HL-60 (cell line): ENCODE measurements around the gene YY1.
"Not testable (repeated sequence)": the region's sequence is repeated elsewhere in the genome, so short reads cannot be mapped to it uniquely, and the experiment has no call there.

Experiments used
- DNase-seq, 2 experiments: peaks; one replicate each; pipeline ENCODE4 v3.0.0-alpha.2; 2010 to 2020; ENCODE audit warnings: low read depth in 1 of 2, low spot score in 1 of 2
- H3K27ac ChIP-seq: fragments of 250-450 bp; sonication (Bioruptor Pico); replicated peaks from 2 replicates; pipeline ENCODE4 v1.5.1; 2020; ENCODE audit warnings: mild to moderate bottlenecking, moderate library complexity
- H3K27me3 ChIP-seq: fragments of 250-450 bp; sonication (Bioruptor Pico); 2 replicates; pipeline ENCODE4 v1.5.1; 2021; ENCODE audit warnings: mild to moderate bottlenecking, moderate library complexity; ENCODE audit not compliant: insufficient read depth, poor library complexity, severe bottlenecking
- H3K4me3 ChIP-seq: replicated peaks from 2 replicates; pipeline ENCODE4 v1.5.1; 2011; ENCODE audit warnings: mild to moderate bottlenecking, control low read depth, low read length; ENCODE audit not compliant: insufficient read depth
- GABPA ChIP-seq: IDR thresholded peaks from 2 replicates; pipeline ENCODE4 v1.6.1; 2012; ENCODE audit warnings: low read depth
- POLR2AphosphoS5 ChIP-seq: IDR thresholded peaks from 2 replicates; pipeline ENCODE4 v1.6.1; 2012; ENCODE audit warnings: low read depth
- SPI1 ChIP-seq: IDR thresholded peaks from 2 replicates; pipeline ENCODE4 v1.6.1; 2012; ENCODE audit warnings: low read depth, mild to moderate bottlenecking, borderline replicate concordance
- TF ChIP-seq, protein P1 (sequence below): IDR thresholded peaks from 2 replicates; pipeline ENCODE4 v1.6.1; 2012; ENCODE audit warnings: low read depth; ENCODE audit not compliant: insufficient replicate concordance
- TF ChIP-seq, protein P2 (sequence below): IDR thresholded peaks from one replicate; pipeline ENCODE4 v1.5.1; 2011; ENCODE audit warnings: low read length, control low read depth, inconsistent platforms; ENCODE audit not compliant: insufficient read depth

Gene YY1

DNA sequence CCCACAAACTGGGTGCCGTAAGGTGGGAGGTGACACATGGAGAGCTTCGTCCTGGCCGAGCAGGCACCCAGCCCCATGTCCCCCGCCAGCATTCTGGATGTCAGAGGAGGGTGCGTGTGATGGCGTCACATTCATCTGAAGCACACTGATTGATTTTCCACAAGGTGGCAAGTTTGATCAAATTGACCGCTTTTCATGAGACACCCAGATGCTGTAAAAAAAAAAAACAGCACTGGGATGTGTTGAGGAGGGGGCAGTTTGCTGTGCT is 43.1 kb downstream of the YY1 start:
- H3K4me3 ChIP-seq: no peak overlapping the region
- no peaks in the 10 kb centered on the region for H3K27me3 ChIP-seq
- H3K27ac ChIP-seq: no peak overlapping the region
- TF ChIP-seq POLR2AphosphoS5 (no peak), SPI1 (no peak), GABPA (no peak)
- TF ChIP-seq, protein P1, sequence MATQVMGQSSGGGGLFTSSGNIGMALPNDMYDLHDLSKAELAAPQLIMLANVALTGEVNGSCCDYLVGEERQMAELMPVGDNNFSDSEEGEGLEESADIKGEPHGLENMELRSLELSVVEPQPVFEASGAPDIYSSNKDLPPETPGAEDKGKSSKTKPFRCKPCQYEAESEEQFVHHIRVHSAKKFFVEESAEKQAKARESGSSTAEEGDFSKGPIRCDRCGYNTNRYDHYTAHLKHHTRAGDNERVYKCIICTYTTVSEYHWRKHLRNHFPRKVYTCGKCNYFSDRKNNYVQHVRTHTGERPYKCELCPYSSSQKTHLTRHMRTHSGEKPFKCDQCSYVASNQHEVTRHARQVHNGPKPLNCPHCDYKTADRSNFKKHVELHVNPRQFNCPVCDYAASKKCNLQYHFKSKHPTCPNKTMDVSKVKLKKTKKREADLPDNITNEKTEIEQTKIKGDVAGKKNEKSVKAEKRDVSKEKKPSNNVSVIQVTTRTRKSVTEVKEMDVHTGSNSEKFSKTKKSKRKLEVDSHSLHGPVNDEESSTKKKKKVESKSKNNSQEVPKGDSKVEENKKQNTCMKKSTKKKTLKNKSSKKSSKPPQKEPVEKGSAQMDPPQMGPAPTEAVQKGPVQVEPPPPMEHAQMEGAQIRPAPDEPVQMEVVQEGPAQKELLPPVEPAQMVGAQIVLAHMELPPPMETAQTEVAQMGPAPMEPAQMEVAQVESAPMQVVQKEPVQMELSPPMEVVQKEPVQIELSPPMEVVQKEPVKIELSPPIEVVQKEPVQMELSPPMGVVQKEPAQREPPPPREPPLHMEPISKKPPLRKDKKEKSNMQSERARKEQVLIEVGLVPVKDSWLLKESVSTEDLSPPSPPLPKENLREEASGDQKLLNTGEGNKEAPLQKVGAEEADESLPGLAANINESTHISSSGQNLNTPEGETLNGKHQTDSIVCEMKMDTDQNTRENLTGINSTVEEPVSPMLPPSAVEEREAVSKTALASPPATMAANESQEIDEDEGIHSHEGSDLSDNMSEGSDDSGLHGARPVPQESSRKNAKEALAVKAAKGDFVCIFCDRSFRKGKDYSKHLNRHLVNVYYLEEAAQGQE: no peak
- TF ChIP-seq, protein P2, sequence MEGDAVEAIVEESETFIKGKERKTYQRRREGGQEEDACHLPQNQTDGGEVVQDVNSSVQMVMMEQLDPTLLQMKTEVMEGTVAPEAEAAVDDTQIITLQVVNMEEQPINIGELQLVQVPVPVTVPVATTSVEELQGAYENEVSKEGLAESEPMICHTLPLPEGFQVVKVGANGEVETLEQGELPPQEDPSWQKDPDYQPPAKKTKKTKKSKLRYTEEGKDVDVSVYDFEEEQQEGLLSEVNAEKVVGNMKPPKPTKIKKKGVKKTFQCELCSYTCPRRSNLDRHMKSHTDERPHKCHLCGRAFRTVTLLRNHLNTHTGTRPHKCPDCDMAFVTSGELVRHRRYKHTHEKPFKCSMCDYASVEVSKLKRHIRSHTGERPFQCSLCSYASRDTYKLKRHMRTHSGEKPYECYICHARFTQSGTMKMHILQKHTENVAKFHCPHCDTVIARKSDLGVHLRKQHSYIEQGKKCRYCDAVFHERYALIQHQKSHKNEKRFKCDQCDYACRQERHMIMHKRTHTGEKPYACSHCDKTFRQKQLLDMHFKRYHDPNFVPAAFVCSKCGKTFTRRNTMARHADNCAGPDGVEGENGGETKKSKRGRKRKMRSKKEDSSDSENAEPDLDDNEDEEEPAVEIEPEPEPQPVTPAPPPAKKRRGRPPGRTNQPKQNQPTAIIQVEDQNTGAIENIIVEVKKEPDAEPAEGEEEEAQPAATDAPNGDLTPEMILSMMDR: no peak
- no peak for DNase-seq

DNA sequence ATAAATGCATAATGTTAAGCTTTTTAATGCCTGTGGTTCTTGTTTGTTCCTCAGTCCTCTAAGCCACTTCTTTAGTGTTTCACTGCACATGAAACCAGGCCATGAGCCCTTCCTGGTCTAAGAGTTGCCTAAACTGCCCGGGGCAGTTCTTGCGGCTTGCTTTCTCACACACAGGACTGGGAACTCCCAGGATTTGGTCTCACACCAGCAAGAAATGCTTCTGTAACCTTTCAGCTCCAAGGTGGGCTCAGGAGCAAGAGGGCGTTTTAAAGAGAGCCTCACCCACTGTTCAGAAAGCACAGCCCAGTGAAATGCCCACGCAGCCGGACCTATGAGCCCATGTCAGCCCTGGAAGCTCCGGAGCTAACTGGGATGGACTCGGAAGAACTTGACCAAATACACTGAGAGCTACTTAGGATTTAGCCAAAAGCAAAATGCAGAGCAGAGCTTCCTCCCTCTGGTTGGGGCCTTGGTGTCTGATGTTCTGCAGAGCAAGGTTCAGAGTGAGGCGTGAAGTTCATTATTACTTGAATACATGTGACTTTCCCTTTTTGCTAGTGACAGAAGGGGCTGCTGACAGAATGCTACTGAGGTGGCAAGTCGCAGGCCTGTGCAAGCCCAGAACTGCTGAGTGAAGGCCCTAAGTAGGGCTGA is 43.9 kb downstream of the YY1 start:
- TF ChIP-seq, protein P2: no peak
- TF ChIP-seq SPI1: no peak
- no peak for TF ChIP-seq GABPA
- TF ChIP-seq POLR2AphosphoS5: no peak; the same call in 1 of the 2 replicates
- TF ChIP-seq, protein P1: no peak
- Histone ChIP-seq H3K27ac (no peak overlapping the region), H3K27me3 (no peaks in the 10 kb centered on the region), H3K4me3 (no peak overlapping the region)
- no peak for DNase-seq

DNA sequence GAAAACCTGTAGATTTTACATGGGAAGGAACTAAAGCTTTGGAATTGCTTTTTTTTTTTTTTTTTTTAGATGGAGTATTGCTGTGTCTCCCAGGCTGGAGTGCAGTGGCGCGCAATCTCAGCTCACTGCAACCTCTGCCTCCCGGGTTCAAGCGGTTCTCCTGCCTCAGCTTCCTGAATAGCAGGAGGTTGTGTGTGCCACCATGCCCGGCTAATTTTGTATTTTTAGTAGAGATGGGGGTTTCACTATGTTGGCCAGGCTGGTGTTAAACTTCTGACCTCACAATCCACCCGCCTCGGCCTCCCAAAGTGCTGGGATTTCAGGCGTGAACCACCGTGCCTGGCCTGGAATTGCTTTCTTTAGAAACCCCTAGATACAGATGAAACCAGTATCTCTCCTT is 44.5 kb downstream of the YY1 start:
- H3K27me3 ChIP-seq: not testable (repeated sequence)

DNA sequence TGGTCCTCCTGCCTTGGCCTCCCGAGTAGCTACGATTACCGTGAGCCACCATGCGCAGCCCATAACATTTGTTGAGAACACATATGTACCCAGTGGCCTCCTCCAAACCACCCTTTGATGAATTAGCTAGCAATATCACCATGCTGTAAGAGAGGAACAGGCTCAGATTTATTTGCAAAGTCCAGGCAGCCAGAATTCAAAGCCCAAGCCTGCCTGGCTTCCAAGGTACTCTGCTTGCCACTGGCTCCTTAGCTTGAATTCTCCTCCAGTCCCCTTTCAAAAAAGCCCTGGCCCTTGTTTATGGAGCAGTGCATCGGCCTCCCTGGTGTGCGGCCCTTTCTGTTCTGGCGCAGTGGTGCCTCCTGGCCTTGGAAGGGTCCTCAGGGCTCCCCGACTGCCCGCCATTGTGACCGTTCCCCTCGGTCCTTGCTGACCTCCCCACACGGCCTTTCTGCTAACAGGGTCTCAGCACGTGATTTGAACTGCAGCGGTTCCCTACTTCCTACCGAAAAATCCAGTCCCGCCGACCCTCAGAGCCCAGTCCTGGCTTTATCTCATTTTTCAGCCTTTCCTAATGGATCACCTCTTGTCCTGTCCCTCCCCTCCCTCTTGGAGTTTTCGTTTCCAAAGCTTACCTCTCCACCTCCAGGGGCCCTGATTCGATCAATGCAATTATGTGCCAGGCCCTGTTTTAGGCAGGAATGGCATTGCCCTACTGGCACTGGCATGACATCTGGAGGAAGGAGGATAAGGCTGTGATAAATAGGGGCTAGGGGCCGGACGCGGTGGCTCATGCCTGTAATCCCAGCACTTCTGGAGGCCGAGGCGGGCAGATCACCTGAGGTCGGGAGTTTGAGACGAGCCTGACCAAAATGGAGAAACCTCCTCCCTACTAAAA is 45.3 kb downstream of the YY1 start:
- DNase-seq: no peak
- Histone ChIP-seq H3K27me3 (no peaks in the 10 kb centered on the region), H3K27ac (no peak overlapping the region), H3K4me3 (no peak overlapping the region)
- TF ChIP-seq GABPA (no peak), SPI1 (no peak), POLR2AphosphoS5 (no peak)
- TF ChIP-seq, protein P2: no peak
- TF ChIP-seq, protein P1: no peak

More for the DNA sequence above, 44.5 kb downstream of the YY1 start:
- not testable (repeated sequence) for H3K4me3 ChIP-seq, DNase-seq, H3K27ac ChIP-seq
